Measurements from ENCODE around the gene SPR.
A peak's percentile ranks its signal among the peaks of the same experiment; 100 is the strongest.

The SPR gene

GRCh38 chr2:72917138-72917876 is 30.1 kb downstream of the SPR start, which contains the start of gene EMX1:
TSS of gene EMX1 (plus strand) at chr2:72917519. CDS start at chr2:72917853, 334 bp downstream.
- H3K4me3 ChIP-seq (replicated peaks; ENCODE audit: insufficient read depth, low read length): peak within 1 kb of the TSS; percentile 24
- peaks cover 84% of the 10 kb centered on the region for H3K27me3 ChIP-seq (ENCODE audit: insufficient read depth, poor library complexity, severe bottlenecking)
- DNase-seq (ENCODE audit: low read depth in 1 of 2, low spot score in 1 of 2): peak in 1 of 2 experiments; percentile 19
- TF ChIP-seq GABPA (IDR thresholded peaks at IDR 0.05; ENCODE audit: low read depth) (no peak), CTCF (IDR thresholded peaks at IDR 0.05; ENCODE audit: insufficient read depth, low read length) (no peak), REST (IDR thresholded peaks at IDR 0.05; ENCODE audit: insufficient replicate concordance, low read depth) (no peak), SPI1 (IDR thresholded peaks at IDR 0.05; ENCODE audit: borderline replicate concordance, low read depth) (no peak), POLR2AphosphoS5 (IDR thresholded peaks at IDR 0.05; ENCODE audit: low read depth) (no peak)
- H3K27ac ChIP-seq (replicated peaks): no peak within 1 kb of the TSS

- DNase-seq (ENCODE audit: low read depth in 1 of 2, low spot score in 1 of 2): no peak
- no peak overlapping the region; the same call in 1 of the 2 replicates for H3K4me3 ChIP-seq (replicated peaks; ENCODE audit: insufficient read depth, low read length)
- H3K27me3 ChIP-seq (ENCODE audit: insufficient read depth, poor library complexity, severe bottlenecking): peaks cover 89% of the 10 kb centered on the region
- no peak overlapping the region for H3K27ac ChIP-seq (replicated peaks)
- TF ChIP-seq SPI1 (IDR thresholded peaks at IDR 0.05; ENCODE audit: borderline replicate concordance, low read depth) (no peak), POLR2AphosphoS5 (IDR thresholded peaks at IDR 0.05; ENCODE audit: low read depth) (no peak), REST (IDR thresholded peaks at IDR 0.05; ENCODE audit: insufficient replicate concordance, low read depth) (no peak)
Measured at GRCh38 chr2:72917877-72918553, 30.8 kb downstream of the SPR start.

GRCh38 chr2:72919414-72920317 is 32.5 kb downstream of the SPR start:
- H3K27me3 ChIP-seq (ENCODE audit: insufficient read depth, poor library complexity, severe bottlenecking): peaks cover 91% of the 10 kb centered on the region
- TF ChIP-seq CTCF (IDR thresholded peaks at IDR 0.05; ENCODE audit: insufficient read depth, low read length) (no peak), REST (IDR thresholded peaks at IDR 0.05; ENCODE audit: insufficient replicate concordance, low read depth) (no peak), SPI1 (IDR thresholded peaks at IDR 0.05; ENCODE audit: borderline replicate concordance, low read depth) (no peak)
- no peak for DNase-seq (ENCODE audit: low read depth in 1 of 2, low spot score in 1 of 2)

More at GRCh38 chr2:72919414-72920317, 32.5 kb downstream of the SPR start:
- Histone ChIP-seq H3K27ac (replicated peaks) (no peak overlapping the region), H3K4me3 (replicated peaks; ENCODE audit: insufficient read depth, low read length) (no peak overlapping the region)

All from HL-60 (cell line).